ENCODE data around the gene SPSB1.

SPSB1 gene

DNA sequence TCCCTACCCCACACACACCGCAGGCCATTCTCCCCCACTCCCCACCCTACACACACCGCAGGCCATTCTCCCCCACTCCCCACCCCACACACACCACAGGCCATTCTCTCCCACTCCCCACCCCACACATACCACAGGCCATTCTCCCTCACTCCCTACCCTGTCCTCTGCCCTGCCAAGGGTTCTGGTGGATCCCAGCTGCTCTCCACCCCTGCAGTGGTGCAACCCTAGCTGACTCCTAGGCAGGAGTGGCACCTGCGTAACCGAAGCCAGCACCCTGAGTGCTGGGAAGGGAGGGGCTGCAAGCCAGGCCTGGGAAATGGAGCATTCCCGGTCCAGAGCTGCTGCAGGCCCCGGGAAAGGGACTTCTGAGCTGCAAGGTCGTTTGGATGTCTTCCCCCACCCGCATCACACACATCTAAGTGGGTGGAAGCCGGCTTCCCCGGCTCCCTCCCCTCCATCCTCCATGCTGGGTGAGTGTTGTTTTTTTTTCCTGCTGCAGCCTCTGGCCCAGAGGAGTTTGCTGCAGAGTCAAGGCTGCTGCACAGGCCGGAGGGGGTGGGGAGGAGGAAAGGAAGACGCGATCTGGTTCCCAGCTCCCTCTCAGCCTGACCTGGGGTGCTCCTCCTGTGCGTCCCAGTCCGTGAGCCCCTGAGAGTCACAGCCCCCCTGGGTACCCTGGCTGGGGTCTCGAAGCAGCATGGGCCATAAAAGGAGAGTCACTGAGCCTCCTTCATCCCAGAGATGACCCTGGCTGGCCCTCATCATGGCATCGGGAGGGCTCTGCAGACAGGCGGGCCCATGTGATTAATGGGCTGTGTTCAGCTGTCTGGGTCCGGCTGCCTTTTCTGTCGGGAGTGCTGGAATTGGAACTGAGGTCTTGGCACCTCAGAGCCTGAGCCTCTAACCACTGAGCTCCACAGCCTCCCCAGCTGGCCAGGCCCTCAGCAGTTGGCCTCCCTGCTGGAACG, 42.0 kb upstream of the SPSB1 start:
- H3K4me3 ChIP-seq (ENCODE audit: control insufficient read depth, low read depth, low read length), result no peak overlapping the region
- TF ChIP-seq, protein P1, sequence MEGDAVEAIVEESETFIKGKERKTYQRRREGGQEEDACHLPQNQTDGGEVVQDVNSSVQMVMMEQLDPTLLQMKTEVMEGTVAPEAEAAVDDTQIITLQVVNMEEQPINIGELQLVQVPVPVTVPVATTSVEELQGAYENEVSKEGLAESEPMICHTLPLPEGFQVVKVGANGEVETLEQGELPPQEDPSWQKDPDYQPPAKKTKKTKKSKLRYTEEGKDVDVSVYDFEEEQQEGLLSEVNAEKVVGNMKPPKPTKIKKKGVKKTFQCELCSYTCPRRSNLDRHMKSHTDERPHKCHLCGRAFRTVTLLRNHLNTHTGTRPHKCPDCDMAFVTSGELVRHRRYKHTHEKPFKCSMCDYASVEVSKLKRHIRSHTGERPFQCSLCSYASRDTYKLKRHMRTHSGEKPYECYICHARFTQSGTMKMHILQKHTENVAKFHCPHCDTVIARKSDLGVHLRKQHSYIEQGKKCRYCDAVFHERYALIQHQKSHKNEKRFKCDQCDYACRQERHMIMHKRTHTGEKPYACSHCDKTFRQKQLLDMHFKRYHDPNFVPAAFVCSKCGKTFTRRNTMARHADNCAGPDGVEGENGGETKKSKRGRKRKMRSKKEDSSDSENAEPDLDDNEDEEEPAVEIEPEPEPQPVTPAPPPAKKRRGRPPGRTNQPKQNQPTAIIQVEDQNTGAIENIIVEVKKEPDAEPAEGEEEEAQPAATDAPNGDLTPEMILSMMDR (IDR thresholded peaks at IDR 0.05; ENCODE audit: control insufficient read depth, insufficient read depth, low read depth, low read length, missing control alignments), result no peak
- DNase-seq (ENCODE audit: low read depth), result no peak

DNA sequence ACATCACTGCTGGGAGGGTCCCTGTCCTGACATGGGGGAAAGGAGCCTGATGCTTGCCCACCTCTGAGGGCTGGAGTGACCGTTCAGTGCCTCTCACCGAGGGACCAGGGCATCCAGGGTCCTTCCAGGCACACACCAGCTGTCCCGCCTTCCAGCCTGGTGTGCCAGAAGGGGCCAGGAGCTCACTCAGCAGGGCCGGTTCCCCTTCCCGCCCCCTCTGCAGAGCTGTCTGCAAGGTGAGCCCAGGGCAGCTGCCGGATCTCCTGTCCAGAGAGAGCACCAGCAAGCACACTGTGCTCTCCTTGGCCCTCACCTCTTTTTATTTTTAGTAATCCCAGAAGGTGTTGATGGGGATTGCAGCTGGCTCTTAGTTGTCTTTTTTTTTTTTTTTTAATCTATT, 41.2 kb upstream of the SPSB1 start:
- DNase-seq (ENCODE audit: low read depth), result no peak
- no peak overlapping the region for H3K4me3 ChIP-seq (ENCODE audit: control insufficient read depth, low read depth, low read length)
- TF ChIP-seq, protein P1 (IDR thresholded peaks at IDR 0.05; ENCODE audit: control insufficient read depth, insufficient read depth, low read depth, low read length, missing control alignments), result no peak

DNA sequence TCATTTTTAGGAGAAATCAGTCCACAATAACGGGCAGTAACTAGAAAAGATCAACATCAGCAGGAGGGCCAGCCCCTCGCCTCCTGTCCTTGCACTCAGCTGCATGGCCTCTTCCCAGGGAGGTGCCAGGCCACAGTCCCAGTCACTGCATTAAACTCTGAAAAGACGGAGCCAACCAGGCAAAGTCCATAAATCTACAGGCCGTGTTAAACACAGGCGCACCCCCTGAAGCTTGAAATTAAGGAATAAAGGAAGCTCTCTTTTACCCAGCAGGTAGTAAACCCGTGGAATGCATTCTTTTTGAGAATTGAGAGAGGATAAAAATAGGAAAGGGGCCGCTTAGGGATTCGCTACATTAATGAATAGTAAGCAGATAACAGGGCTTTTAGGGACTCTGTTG, 39.7 kb upstream of the SPSB1 start:
- no peak overlapping the region for H3K4me3 ChIP-seq (ENCODE audit: control insufficient read depth, low read depth, low read length)
- no peak for DNase-seq (ENCODE audit: low read depth)
- TF ChIP-seq, protein P1 (IDR thresholded peaks at IDR 0.05; ENCODE audit: control insufficient read depth, insufficient read depth, low read depth, low read length, missing control alignments), result no peak

DNA sequence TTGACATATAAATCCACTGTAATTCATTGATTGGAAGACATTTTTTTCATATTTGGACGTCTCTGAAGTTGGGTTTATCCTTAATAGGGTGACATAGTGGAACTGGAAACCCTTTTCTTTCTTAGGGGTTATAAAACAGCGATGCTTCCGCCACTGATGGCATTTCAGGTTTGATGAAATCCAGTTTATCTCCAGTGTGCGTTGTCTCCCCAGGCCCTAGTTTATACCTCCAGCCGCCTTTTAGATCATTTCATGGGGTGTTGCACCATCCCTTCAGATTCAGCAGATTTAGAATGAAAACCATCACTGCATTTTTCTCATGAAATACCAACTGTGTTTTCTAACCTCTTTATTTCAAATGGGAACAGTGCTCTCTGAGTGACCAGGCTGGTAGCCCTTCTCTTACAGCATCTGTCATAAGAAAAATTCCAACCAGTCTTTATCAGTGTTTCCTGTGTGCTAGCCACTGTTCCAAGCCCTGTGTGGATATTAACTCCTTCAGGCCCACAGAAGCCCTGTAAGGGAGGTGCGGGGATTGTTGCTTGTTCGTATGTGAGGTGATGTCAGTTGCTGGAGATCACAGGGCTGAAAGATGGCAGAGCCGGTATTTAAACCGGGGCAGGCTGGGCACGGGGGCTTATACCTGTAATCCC, 39.1 kb upstream of the SPSB1 start:
- no peak for DNase-seq (ENCODE audit: low read depth)
- H3K4me3 ChIP-seq (ENCODE audit: control insufficient read depth, low read depth, low read length), result no peak overlapping the region
- TF ChIP-seq, protein P1 (IDR thresholded peaks at IDR 0.05; ENCODE audit: control insufficient read depth, insufficient read depth, low read depth, low read length, missing control alignments), result no peak

DNA sequence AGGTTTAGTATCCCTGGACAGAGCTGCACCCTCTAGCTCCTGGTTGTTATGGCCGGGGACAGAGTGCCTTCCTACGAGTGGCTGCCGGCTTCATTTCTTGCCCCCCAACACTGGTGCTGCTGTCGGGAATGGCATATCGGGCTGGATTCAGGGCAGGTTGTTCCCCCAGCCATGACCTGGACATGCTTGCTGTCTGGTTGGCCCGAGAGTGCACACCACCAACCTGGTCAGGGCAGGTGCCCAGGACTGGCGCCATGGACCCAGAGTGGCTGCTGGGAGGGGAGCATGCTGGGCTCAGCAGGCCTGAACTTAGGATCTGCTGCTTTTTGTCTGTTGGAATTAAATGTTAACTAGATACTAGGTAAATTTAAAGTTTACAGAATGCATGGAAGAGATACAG, 36.4 kb upstream of the SPSB1 start:
- H3K4me3 ChIP-seq (ENCODE audit: control insufficient read depth, low read depth, low read length), result no peak overlapping the region
- DNase-seq (ENCODE audit: low read depth), result no peak
- TF ChIP-seq, protein P1 (IDR thresholded peaks at IDR 0.05; ENCODE audit: control insufficient read depth, insufficient read depth, low read depth, low read length, missing control alignments), result no peak

DNA sequence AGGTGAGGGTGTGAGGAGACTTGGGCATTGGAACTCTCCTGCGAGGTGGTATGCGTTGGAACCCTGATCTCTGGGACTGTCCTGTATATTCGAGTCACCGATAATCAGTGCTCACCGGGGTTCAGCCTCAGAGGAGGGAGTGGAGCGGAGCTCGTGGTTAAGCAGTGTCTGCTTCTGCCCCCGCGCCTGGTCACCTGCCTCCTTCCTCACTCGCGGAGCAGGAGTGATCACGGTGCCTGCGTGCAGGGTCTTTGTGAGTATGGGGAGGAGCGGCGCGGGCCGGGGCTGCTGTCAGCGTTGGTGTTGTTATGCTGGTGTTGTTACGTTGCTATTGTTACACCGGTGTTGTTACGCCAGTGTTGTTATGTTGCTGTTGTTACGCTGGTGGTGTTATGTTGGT, 34.8 kb upstream of the SPSB1 start:
- no peak for DNase-seq (ENCODE audit: low read depth)
- TF ChIP-seq, protein P1 (IDR thresholded peaks at IDR 0.05; ENCODE audit: control insufficient read depth, insufficient read depth, low read depth, low read length, missing control alignments), result no peak
- H3K4me3 ChIP-seq (ENCODE audit: control insufficient read depth, low read depth, low read length), result no peak overlapping the region

Data from AG09309 (cell line).